ENCODE measurements around the gene ATP1B1. TPM values are rescaled to one million over a fixed set of nuclear protein-coding genes. Genes with fewer than 3 reads are reported as not detected.

The ATP1B1 gene
- total RNA-seq, 2 experiments from 2014 or later: 7.7 to 8.3 TPM

DNA sequence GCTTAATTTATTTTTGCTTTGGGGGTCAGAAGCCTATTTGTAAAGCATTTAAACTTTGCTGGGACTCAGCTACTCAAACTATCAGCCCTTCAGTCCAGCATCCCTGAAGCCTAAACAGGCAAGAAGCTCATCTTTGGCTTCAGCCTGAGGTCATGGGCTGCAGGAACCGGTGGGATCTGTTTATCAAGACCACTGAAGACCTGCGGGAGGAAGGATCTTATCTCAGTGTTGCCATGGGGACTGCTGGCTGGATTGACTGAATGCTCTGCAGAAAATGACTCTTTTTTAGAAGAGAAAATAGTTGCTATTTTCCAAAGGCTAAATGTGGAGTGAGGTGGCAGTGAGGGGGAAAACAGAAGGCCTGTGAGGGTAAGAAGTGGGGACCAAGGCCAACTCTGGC is 20.6 kb upstream of the ATP1B1 start:
- Mint-ChIP-seq H3K4me1 (ENCODE audit: low read depth) (peaks cover 13% of the 10 kb centered on the region), H3K27me3 (peaks cover 6% of the 10 kb centered on the region), H3K4me3 (no peak overlapping the region), H3K9me3 (no peaks in the 10 kb centered on the region), H3K36me3 (no peaks in the 10 kb centered on the region), H3K27ac (no peak overlapping the region)
- intact Hi-C loops (cut with micrococcal nuclease): no loop called here
- CTCF ChIA-PET: no interaction called here
- POLR2A ChIA-PET: no interaction called here
- no peak for DNase-seq

- no peak for DNase-seq
- Mint-ChIP-seq H3K9me3 (no peaks in the 10 kb centered on the region), H3K27ac (no peak overlapping the region), H3K27me3 (peaks cover 6% of the 10 kb centered on the region), H3K36me3 (no peaks in the 10 kb centered on the region), H3K4me1 (ENCODE audit: low read depth) (peaks cover 13% of the 10 kb centered on the region), H3K4me3 (no peak overlapping the region)
- ChIA-PET CTCF (interaction anchor here (1.0 kb wide), 1 partner anchor 477 kb away, joined by 3 read pairs; no protein-coding TSS in a partner anchor), POLR2A (no interaction called here)
- intact Hi-C loops (cut with micrococcal nuclease): no loop called here
Measured at GRCh38 chr1:169086603-169087455, 19.7 kb upstream of the ATP1B1 start.

DNA sequence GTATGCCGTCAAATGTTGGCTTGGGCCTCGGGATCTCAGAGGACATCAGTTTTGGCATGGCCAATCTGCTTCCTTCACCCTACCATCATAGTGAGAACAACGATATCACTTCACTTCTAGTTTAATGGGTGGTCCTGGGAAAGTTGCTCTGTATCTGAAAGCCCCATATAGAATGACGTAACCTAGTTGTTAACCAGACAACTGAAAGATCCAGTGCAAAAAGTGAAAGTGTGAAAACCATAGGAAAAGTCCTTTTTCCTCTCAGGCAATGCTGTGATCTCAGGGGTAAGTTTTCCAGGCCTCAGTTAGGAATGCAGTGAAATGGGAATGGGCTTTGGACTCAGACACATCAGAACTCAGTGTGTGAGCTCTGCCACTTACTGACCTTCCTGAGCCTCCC is 18.6 kb upstream of the ATP1B1 start:
- no peak overlapping the region for H3K4me3 Mint-ChIP-seq
- peaks cover 6% of the 10 kb centered on the region for H3K27me3 Mint-ChIP-seq
- ChIA-PET POLR2A (no interaction called here), CTCF (no interaction called here)
- intact Hi-C loops (cut with micrococcal nuclease): no loop called here
- no peak for DNase-seq
- no peaks in the 10 kb centered on the region for H3K36me3 Mint-ChIP-seq
- H3K27ac Mint-ChIP-seq: no peak overlapping the region
- no peaks in the 10 kb centered on the region for H3K9me3 Mint-ChIP-seq
- H3K4me1 Mint-ChIP-seq (ENCODE audit: low read depth): peaks cover 13% of the 10 kb centered on the region

DNA sequence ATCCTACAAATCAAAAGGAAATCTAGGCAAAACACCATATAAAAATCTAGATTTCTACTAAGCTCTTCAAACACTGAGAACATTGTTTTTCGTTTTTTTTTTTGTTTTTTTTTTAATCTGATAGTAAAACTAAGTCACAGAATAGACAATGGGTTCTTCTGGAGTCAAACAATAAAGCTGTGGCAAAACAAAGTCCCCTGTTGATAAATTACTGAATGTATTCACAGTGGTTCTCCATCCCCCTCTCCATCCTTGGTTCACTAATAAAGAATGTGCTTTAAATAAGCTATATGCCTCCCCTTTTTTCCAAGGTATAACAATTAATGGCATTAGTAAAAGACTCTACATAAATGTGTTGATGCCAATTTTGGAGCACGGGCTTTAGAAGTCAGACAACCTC is 16.7 kb upstream of the ATP1B1 start:
- Mint-ChIP-seq H3K9me3 (no peaks in the 10 kb centered on the region), H3K4me3 (no peak overlapping the region), H3K4me1 (ENCODE audit: low read depth) (peaks cover 13% of the 10 kb centered on the region), H3K27me3 (peaks cover 9% of the 10 kb centered on the region), H3K36me3 (no peaks in the 10 kb centered on the region), H3K27ac (no peak overlapping the region)
- intact Hi-C loops (cut with micrococcal nuclease): no loop called here
- no peak for DNase-seq
- CTCF ChIA-PET: interaction anchor here (0.8 to 1.1 kb wide), 2 partner anchors 24 to 747 kb away, joined by 3 to 4 read pairs; no protein-coding TSS in a partner anchor
- POLR2A ChIA-PET: no interaction called here

- POLR2A ChIA-PET: no interaction called here
- peaks cover 13% of the 10 kb centered on the region for H3K4me1 Mint-ChIP-seq (ENCODE audit: low read depth)
- no peaks in the 10 kb centered on the region for H3K9me3 Mint-ChIP-seq
- H3K27ac Mint-ChIP-seq: no peak overlapping the region
- CTCF ChIA-PET: interaction anchor here (0.8 to 1.1 kb wide), 2 partner anchors 24 to 747 kb away, joined by 3 to 4 read pairs; no protein-coding TSS in a partner anchor
- intact Hi-C loops (cut with micrococcal nuclease): no loop called here
- no peak for DNase-seq
- H3K4me3 Mint-ChIP-seq: no peak overlapping the region
- H3K27me3 Mint-ChIP-seq: peaks cover 9% of the 10 kb centered on the region
- no peaks in the 10 kb centered on the region for H3K36me3 Mint-ChIP-seq
Measured at GRCh38 chr1:169090308-169090899, 16.1 kb upstream of the ATP1B1 start.

DNA sequence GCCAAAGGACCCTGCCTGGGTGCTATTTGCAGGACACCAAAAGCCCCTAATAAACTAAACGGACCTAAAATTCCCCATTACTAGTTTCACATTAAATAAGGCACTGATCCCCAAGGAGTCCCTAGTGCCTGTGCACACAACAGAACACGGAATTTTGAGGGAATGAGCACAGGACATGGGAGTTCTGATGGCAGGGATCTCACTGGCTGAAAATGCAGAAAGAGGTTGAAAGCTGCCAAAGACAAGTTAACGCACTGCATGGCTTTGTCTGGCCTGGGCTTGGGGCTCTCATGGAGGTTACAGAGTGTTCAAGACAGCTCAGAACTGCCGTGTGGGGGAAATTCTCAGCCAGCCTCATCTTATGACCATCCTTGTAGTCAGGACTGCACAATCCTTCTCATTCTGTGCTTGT is 15.6 kb upstream of the ATP1B1 start:
- Mint-ChIP-seq H3K36me3 (no peaks in the 10 kb centered on the region), H3K4me3 (no peak overlapping the region), H3K27ac (no peak overlapping the region), H3K27me3 (peaks cover 14% of the 10 kb centered on the region), H3K9me3 (peaks cover 4% of the 10 kb centered on the region), H3K4me1 (ENCODE audit: low read depth) (peaks cover 13% of the 10 kb centered on the region)
- CTCF ChIA-PET: interaction anchor here (1.1 kb wide), 1 partner anchor 25 kb away, joined by 4 read pairs; no protein-coding TSS in a partner anchor
- intact Hi-C loops (cut with micrococcal nuclease): no loop called here
- no peak for DNase-seq
- POLR2A ChIA-PET: no interaction called here

GRCh38 chr1:169091480-169091941 is 15.0 kb upstream of the ATP1B1 start:
- Mint-ChIP-seq H3K27me3 (peaks cover 14% of the 10 kb centered on the region), H3K4me1 (ENCODE audit: low read depth) (peaks cover 13% of the 10 kb centered on the region), H3K27ac (no peak overlapping the region), H3K4me3 (no peak overlapping the region), H3K36me3 (no peaks in the 10 kb centered on the region), H3K9me3 (peaks cover 4% of the 10 kb centered on the region)
- intact Hi-C loops (cut with micrococcal nuclease): no loop called here
- CTCF ChIA-PET: no interaction called here
- POLR2A ChIA-PET: no interaction called here
- DNase-seq: no peak

- DNase-seq: no peak
- Mint-ChIP-seq H3K4me1 (ENCODE audit: low read depth) (peaks cover 4% of the 10 kb centered on the region), H3K27me3 (peaks cover 14% of the 10 kb centered on the region), H3K4me3 (no peak overlapping the region), H3K36me3 (no peaks in the 10 kb centered on the region), H3K9me3 (peaks cover 4% of the 10 kb centered on the region), H3K27ac (no peak overlapping the region)
- intact Hi-C loops (cut with micrococcal nuclease): no loop called here
- POLR2A ChIA-PET: no interaction called here
- CTCF ChIA-PET: no interaction called here
Measured at GRCh38 chr1:169092399-169092798, 14.1 kb upstream of the ATP1B1 start.

- no peak overlapping the region for H3K4me3 Mint-ChIP-seq
- peaks cover 4% of the 10 kb centered on the region for H3K9me3 Mint-ChIP-seq
- ChIA-PET POLR2A (interaction anchor here (1.2 kb wide), 1 partner anchor 9 kb away, joined by 4 read pairs; no protein-coding TSS in a partner anchor), CTCF (no interaction called here)
- DNase-seq: no peak
- H3K27ac Mint-ChIP-seq: no peak overlapping the region
- peaks cover 3% of the 10 kb centered on the region for H3K4me1 Mint-ChIP-seq (ENCODE audit: low read depth)
- H3K27me3 Mint-ChIP-seq: peaks cover 10% of the 10 kb centered on the region
- intact Hi-C loops (cut with micrococcal nuclease): no loop called here
- H3K36me3 Mint-ChIP-seq: no peaks in the 10 kb centered on the region
Measured at GRCh38 chr1:169094897-169095569, 11.5 kb upstream of the ATP1B1 start.

GRCh38 chr1:169098380-169098779 is 8.1 kb upstream of the ATP1B1 start:
- no peaks in the 10 kb centered on the region for H3K4me1 Mint-ChIP-seq (ENCODE audit: low read depth)
- no peaks in the 10 kb centered on the region for H3K36me3 Mint-ChIP-seq
- peaks cover 7% of the 10 kb centered on the region for H3K27me3 Mint-ChIP-seq
- H3K9me3 Mint-ChIP-seq: peaks cover 4% of the 10 kb centered on the region
- POLR2A ChIA-PET: no interaction called here
- no peak for DNase-seq
- intact Hi-C loops (cut with micrococcal nuclease): no loop called here
- CTCF ChIA-PET: no interaction called here
- H3K27ac Mint-ChIP-seq: no peak overlapping the region
- H3K4me3 Mint-ChIP-seq: no peak overlapping the region

DNA sequence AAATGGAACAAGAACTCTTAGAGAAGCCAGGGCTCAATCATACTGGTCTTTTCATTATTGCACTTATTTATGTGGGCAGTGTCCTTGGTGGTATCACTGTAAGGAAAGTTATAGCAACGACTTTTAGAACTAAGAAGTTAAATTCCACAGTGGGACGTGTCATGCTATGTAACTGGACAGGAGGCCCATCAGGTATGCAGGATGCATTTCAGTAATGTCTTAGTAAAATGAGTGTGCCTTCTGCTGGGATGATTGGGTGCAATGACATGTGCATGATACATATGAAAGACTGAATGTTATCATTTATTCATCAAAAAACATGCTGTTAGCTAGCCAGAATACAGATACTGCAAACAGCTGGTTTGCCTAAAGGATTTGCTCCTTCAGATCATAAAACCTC is 6.9 kb upstream of the ATP1B1 start:
- peaks cover 7% of the 10 kb centered on the region for H3K27me3 Mint-ChIP-seq
- H3K4me1 Mint-ChIP-seq (ENCODE audit: low read depth): no peaks in the 10 kb centered on the region
- no peak overlapping the region for H3K27ac Mint-ChIP-seq
- intact Hi-C loops (cut with micrococcal nuclease): no loop called here
- no peak overlapping the region for H3K4me3 Mint-ChIP-seq
- ChIA-PET POLR2A (no interaction called here), CTCF (no interaction called here)
- no peaks in the 10 kb centered on the region for H3K36me3 Mint-ChIP-seq
- peaks cover 4% of the 10 kb centered on the region for H3K9me3 Mint-ChIP-seq
- no peak for DNase-seq

DNA sequence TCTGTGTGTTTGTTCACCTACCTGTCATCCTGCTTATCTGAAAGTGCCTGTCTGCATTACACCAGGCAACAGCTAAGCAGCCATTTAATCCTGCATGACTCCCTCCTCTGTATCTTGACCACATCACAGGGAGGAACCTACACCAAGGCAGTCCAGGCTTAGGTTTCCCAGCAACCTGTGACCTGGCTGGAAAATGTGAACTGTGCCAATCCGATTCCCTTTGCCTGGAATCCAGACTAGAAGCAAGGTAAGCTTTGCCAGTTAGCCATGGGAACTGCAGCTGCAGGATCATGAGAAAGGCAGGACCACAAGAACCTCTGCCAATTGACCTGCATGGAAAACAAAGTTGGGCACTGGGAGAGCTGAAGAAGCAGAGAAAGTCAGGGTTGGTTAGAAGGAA is 6.3 kb upstream of the ATP1B1 start:
- intact Hi-C loops (cut with micrococcal nuclease): loop anchor here (10.0 kb wide), 3 partner anchors 385 to 695 kb away; partner anchors contain the start of genes METTL18 and SLC19A2
- no peak for DNase-seq
- peaks cover 4% of the 10 kb centered on the region for H3K9me3 Mint-ChIP-seq
- ChIA-PET POLR2A (interaction anchor here (1.0 kb wide), 1 partner anchor 9 kb away, joined by 3 read pairs; no protein-coding TSS in a partner anchor), CTCF (no interaction called here)
- no peaks in the 10 kb centered on the region for H3K36me3 Mint-ChIP-seq
- peaks cover 14% of the 10 kb centered on the region for H3K27me3 Mint-ChIP-seq
- no peak overlapping the region for H3K27ac Mint-ChIP-seq
- H3K4me1 Mint-ChIP-seq (ENCODE audit: low read depth): no peaks in the 10 kb centered on the region
- no peak overlapping the region for H3K4me3 Mint-ChIP-seq

All from activated CD4-positive, alpha-beta memory T cell treated with anti-CD3 and anti-CD28 coated beads for 36 hours (primary cell).